ENCODE data around the gene HOXB7. TPM values are rescaled to one million over a fixed set of nuclear protein-coding genes. Genes with fewer than 3 reads are reported as not detected.
A peak's percentile ranks its signal among the peaks of the same experiment; 100 is the strongest.

Gene HOXB7
- total RNA-seq, 1 donor from 2014 or later: 1.2 TPM

- ATAC-seq (peak; percentile 76), DNase-seq (peak; percentile 84)
- TF ChIP-seq CTCF (IDR thresholded peaks at IDR 0.05): peak; percentile 90
- intact Hi-C loops (cut with DNase I): loop anchor here (5.0 kb wide), 1 partner anchor 242 kb away; no protein-coding TSS in a partner anchor
- Histone ChIP-seq H3K9me3 (no peaks in the 10 kb centered on the region), H3K4me1 (peaks cover 28% of the 10 kb centered on the region), H3K4me3 (peak overlapping the region; percentile 55), H3K36me3 (no peaks in the 10 kb centered on the region), H3K27ac (peak overlapping the region; percentile 25), H3K27me3 (peaks cover 87% of the 10 kb centered on the region)
Measured at GRCh38 chr17:48593840-48594537, 16.8 kb downstream of the HOXB7 start.

GRCh38 chr17:48593126-48593829, 17.5 kb downstream of the HOXB7 start, which contains the start of gene HOXB5:
Gene HOXB5 (minus strand): TSS chr17:48593779. CDS start chr17:48593682, 97 bp downstream.
- H3K4me3 ChIP-seq: peak within 1 kb of the TSS; percentile 55
- H3K4me1 ChIP-seq: peaks cover 28% of the 10 kb centered on the region
- H3K9me3 ChIP-seq: no peaks in the 10 kb centered on the region
- ATAC-seq (no peak), DNase-seq (no peak)
- H3K27ac ChIP-seq: peak within 1 kb of the TSS; percentile 85
- peaks cover 80% of the 10 kb centered on the region for H3K27me3 ChIP-seq
- intact Hi-C loops (cut with DNase I): loop anchor here (5.0 kb wide), 1 partner anchor 241 kb away; no protein-coding TSS in a partner anchor
- no peaks in the 10 kb centered on the region for H3K36me3 ChIP-seq
- no peak for TF ChIP-seq CTCF (IDR thresholded peaks at IDR 0.05)

GRCh38 chr17:48592577-48592976, 18.2 kb downstream of the HOXB7 start:
- no peaks in the 10 kb centered on the region for H3K9me3 ChIP-seq
- H3K36me3 ChIP-seq: no peaks in the 10 kb centered on the region
- no peak for ATAC-seq
- H3K27me3 ChIP-seq: peaks cover 73% of the 10 kb centered on the region
- H3K4me3 ChIP-seq: peak overlapping the region; percentile 55
- peak overlapping the region; percentile 85 for H3K27ac ChIP-seq
- no peak for DNase-seq
- intact Hi-C loops (cut with DNase I): loop anchor here (5.0 kb wide), 1 partner anchor 240 kb away; no protein-coding TSS in a partner anchor
- peaks cover 33% of the 10 kb centered on the region for H3K4me1 ChIP-seq
- TF ChIP-seq CTCF (IDR thresholded peaks at IDR 0.05): no peak

- no peaks in the 10 kb centered on the region for H3K9me3 ChIP-seq
- no peak for DNase-seq
- H3K4me1 ChIP-seq: peaks cover 33% of the 10 kb centered on the region
- peak overlapping the region; percentile 85 for H3K27ac ChIP-seq
- peak overlapping the region; percentile 55 for H3K4me3 ChIP-seq
- peaks cover 73% of the 10 kb centered on the region for H3K27me3 ChIP-seq
- no peaks in the 10 kb centered on the region for H3K36me3 ChIP-seq
- intact Hi-C loops (cut with DNase I): loop anchor here (5.0 kb wide), 1 partner anchor 240 kb away; no protein-coding TSS in a partner anchor
- ATAC-seq: no peak
- TF ChIP-seq CTCF (IDR thresholded peaks at IDR 0.05): no peak
Measured at GRCh38 chr17:48592057-48592514, 18.7 kb downstream of the HOXB7 start.

- intact Hi-C loops (cut with DNase I): loop anchor here (5.0 kb wide), 1 partner anchor 239 kb away; no protein-coding TSS in a partner anchor
- Histone ChIP-seq H3K4me3 (peak overlapping the region; percentile 55), H3K27me3 (peaks cover 73% of the 10 kb centered on the region), H3K9me3 (no peaks in the 10 kb centered on the region), H3K27ac (peak overlapping the region; percentile 85), H3K36me3 (no peaks in the 10 kb centered on the region), H3K4me1 (peaks cover 39% of the 10 kb centered on the region)
- ATAC-seq (no peak), DNase-seq (no peak)
- no peak for TF ChIP-seq CTCF (IDR thresholded peaks at IDR 0.05)
Measured at GRCh38 chr17:48591255-48592056, 19.4 kb downstream of the HOXB7 start.
